Mucosa of descending colon (tissue), 3 donors: ENCODE measurements around the gene SPIRE1. TPM values are rescaled to one million over a fixed set of nuclear protein-coding genes. Genes with fewer than 3 reads are reported as not detected.
A peak's percentile ranks its signal among the peaks of the same experiment; 100 is the strongest.

Experiments used
- ATAC-seq: fragments of 200-7000 bp; cut with Tn5 transposase; one replicate; pipeline ENCODE4 v1.9.1; 2020; ENCODE audit warnings: mild to moderate bottlenecking, moderate library complexity
- DNase-seq, 3 donors: peaks; one replicate each; pipeline ENCODE4 v3.0.0-alpha.2; 2020
- H3K36me3 ChIP-seq: fragments of 200-600 bp; one replicate; pipeline ENCODE4 v1.8.0; 2021; ENCODE audit warnings: low read depth, mild to moderate bottlenecking
- H3K4me1 ChIP-seq: fragments of 200-600 bp; one replicate; pipeline ENCODE4 v1.8.0; 2021; ENCODE audit warnings: low read depth, mild to moderate bottlenecking
- H3K4me3 ChIP-seq: fragments of 200-600 bp; one replicate; pipeline ENCODE4 v1.8.0; 2021; ENCODE audit warnings: mild to moderate bottlenecking
- H3K9me3 ChIP-seq: fragments of 200-600 bp; one replicate; pipeline ENCODE4 v1.8.0; 2021; ENCODE audit warnings: mild to moderate bottlenecking
- intact Hi-C, 2 donors: fragments of 100-400 bp; cut with DNase I in 1 of 2; cut with micrococcal nuclease in 1 of 2; formaldehyde crosslinking; loops; one replicate each; pipeline versions ENCODE4 v1.11.0 to v1.11.1; 2022; cut with DNase I, micrococcal nuclease
- total RNA-seq, 3 donors: library from RNA; stranded (reverse); fragmentation: NEBNext Ultra II Directional in 2 of 3; extraction: Animal tissue kit (Norgen Biotek cat#: 25700) in 2 of 3; gene quantifications; one replicate each; pipeline versions ENCODE4 v1.2.1 to v1.2.4, GENCODE V29; 2021 to 2023
- TF ChIP-seq, protein P1 (sequence below): fragments of 200-600 bp; IDR thresholded peaks from one replicate; pipeline ENCODE4 v1.8.0; 2022; ENCODE audit warnings: antibody characterized with exemption, mild to moderate bottlenecking
- donor health status: DM: no; HTN: no; CAD: no; lungs with moderate emphysema.
- donor health status: DM: no; HTN: no; CAD: no.
- donor health status: DM: no; HTN: yes; CAD: no.

SPIRE1 gene
- total RNA-seq, 3 donors from 2014 or later: 4.7 to 32.8 (median 5.1) TPM

DNA sequence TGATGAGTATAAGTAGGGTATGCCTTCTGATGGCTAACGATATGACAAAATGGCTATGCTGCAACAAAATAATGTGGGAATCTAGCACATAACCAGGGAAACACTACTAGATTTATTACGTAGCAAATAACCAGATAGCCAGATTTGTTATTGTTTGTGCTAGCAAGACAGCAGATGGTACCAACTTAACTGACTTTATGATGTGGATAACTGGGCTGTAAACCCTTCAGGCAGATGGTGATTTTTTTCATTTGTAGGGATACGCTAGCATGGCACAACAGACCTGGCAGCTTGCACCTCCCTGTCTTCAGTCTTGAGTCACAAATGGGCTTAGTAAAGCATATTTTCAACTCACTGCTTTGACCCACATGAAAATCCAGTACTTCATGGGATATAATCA is 201.5 kb downstream of the SPIRE1 start:
- Histone ChIP-seq H3K4me3 (no peak overlapping the region), H3K36me3 (no peaks in the 10 kb centered on the region), H3K9me3 (no peaks in the 10 kb centered on the region), H3K4me1 (no peaks in the 10 kb centered on the region)
- intact Hi-C loops: no loop called here
- DNase-seq: no peak
- TF ChIP-seq, protein P1, sequence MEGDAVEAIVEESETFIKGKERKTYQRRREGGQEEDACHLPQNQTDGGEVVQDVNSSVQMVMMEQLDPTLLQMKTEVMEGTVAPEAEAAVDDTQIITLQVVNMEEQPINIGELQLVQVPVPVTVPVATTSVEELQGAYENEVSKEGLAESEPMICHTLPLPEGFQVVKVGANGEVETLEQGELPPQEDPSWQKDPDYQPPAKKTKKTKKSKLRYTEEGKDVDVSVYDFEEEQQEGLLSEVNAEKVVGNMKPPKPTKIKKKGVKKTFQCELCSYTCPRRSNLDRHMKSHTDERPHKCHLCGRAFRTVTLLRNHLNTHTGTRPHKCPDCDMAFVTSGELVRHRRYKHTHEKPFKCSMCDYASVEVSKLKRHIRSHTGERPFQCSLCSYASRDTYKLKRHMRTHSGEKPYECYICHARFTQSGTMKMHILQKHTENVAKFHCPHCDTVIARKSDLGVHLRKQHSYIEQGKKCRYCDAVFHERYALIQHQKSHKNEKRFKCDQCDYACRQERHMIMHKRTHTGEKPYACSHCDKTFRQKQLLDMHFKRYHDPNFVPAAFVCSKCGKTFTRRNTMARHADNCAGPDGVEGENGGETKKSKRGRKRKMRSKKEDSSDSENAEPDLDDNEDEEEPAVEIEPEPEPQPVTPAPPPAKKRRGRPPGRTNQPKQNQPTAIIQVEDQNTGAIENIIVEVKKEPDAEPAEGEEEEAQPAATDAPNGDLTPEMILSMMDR: no peak
- ATAC-seq: no peak

DNA sequence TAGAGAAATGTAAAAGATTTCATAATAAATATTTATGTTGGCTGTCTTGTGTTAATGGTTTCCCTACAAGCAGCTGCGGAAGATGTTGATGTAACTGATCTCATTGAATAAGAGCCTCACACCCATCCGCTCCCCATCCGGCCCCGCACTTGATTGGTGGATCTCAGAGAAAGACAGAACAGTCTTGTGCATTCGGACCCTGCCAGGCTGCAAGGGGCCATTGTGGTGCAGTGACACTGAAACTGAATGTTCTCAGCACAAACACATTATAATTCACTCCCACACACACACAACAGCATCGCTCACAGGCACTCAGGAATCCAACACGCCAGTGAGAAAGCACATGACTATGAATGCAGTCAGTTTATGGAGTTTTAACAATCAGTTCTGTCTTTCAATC is 202.4 kb downstream of the SPIRE1 start:
- no peak for DNase-seq
- H3K36me3 ChIP-seq: no peaks in the 10 kb centered on the region
- intact Hi-C loops: no loop called here
- no peaks in the 10 kb centered on the region for H3K4me1 ChIP-seq
- no peak for ATAC-seq
- H3K9me3 ChIP-seq: no peaks in the 10 kb centered on the region
- TF ChIP-seq, protein P1: no peak
- H3K4me3 ChIP-seq: no peak overlapping the region

DNA sequence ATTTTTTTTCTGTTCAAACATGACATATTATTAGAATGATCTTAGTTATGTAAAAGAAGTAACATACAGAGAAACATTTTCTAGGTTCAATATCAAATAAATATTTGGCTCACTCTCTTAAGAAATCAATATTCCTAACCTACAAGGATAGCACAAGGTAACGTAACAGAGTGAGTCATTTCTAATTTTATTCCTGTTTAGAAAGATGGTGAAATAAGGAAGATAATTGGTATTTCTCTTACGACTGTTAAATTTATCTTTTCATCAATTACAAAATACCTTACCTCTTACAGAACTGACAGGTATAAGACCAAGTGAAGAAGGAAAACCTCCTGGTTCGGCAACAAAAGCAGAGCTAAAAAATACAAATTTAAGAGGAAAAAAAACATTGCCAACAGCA is 205.1 kb downstream of the SPIRE1 start:
- Histone ChIP-seq H3K4me1 (no peaks in the 10 kb centered on the region), H3K4me3 (no peak overlapping the region), H3K9me3 (no peaks in the 10 kb centered on the region), H3K36me3 (no peaks in the 10 kb centered on the region)
- ATAC-seq (no peak), DNase-seq (no peak)
- TF ChIP-seq, protein P1: no peak
- intact Hi-C loops: no loop called here

DNA sequence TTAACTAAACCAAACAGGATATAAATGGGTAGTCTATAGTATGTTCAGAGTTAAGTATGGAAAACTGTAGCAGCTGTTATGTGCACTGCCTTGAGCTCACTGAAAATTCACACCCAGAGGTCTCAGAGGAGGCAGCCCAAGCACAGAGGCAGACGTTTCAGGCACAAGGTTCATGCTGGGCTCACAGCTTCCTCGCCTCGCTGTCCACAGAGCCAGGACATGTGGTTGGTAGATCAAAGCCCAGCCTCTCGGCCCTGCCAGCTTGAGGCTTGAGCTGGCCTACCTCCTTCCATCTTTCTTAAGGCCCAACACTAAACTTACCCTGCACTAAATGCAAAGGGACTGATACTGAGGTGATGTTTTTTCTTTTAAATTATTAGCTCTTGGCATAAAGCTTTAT is 206.5 kb downstream of the SPIRE1 start:
- no peak overlapping the region for H3K4me3 ChIP-seq
- H3K9me3 ChIP-seq: no peaks in the 10 kb centered on the region
- no peaks in the 10 kb centered on the region for H3K36me3 ChIP-seq
- H3K4me1 ChIP-seq: no peaks in the 10 kb centered on the region
- intact Hi-C loops: no loop called here
- TF ChIP-seq, protein P1: no peak
- no peak for DNase-seq
- no peak for ATAC-seq

DNA sequence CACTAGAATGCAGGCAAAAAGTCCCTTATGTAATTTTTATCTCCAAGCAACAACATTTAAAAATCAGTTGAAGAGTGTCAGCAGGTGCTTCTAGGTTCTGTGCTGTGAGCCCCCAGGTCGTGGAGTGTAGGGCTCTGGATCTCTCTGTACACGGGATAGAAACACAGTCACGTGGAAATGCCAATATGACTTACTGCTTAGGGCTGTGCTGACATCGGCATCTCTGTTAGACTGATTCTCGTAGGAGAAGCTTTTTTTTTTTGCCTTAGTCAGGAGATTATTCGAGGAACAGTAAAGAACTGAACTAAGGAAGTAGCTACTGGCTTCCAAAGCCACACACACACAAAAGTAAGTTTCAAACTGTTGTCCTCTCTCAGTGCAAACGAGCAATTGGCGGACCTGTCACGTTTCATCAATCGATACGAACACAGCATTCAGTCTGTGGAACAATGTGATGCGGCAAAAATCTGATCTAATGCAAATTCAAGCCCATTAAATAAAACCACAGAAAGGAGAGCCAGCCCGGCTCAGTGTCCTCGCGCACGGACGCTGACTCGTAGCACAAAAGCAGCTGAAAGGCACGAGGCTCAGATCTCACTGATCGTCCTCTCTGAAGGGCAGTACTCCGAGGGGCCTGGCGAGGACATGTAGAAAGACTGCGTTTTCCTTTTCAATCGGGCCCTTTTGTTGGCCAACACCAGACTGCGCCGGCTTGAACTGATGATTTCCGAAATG is 208.7 kb downstream of the SPIRE1 start:
- ATAC-seq: peak; percentile 41
- intact Hi-C loops: no loop called here
- Histone ChIP-seq H3K4me1 (no peaks in the 10 kb centered on the region), H3K36me3 (no peaks in the 10 kb centered on the region), H3K4me3 (no peak overlapping the region), H3K9me3 (peaks cover 1% of the 10 kb centered on the region)
- peak in 1 of 3 donors; percentile 12 for DNase-seq
- TF ChIP-seq, protein P1: no peak

DNA sequence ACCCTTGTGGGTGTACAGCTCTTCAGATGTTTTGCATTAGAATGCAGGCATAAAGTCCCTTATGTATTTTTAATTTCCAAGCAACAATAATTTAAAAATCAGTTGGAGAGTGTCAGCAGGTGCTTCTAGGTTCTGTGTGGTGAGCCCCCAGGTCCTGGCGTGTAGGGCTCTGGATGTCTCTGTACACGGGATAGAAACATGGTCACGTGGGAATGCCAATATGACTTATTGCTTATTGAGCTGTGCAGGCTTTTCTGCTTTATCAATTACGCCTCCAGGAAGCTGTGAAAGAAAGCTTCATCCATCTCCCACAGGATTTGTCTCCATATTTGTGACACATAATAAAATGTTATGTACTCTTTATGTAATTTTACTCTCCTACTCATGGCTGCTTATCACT is 212.4 kb downstream of the SPIRE1 start:
- intact Hi-C loops: no loop called here
- no peaks in the 10 kb centered on the region for H3K36me3 ChIP-seq
- H3K9me3 ChIP-seq: peaks cover 3% of the 10 kb centered on the region
- H3K4me3 ChIP-seq: no peak overlapping the region
- H3K4me1 ChIP-seq: no peaks in the 10 kb centered on the region
- ATAC-seq (no peak), DNase-seq (no peak)
- TF ChIP-seq, protein P1: no peak
